Measurements from ENCODE around the gene CCR7. TPM values are rescaled to one million over a fixed set of nuclear protein-coding genes. Genes with fewer than 3 reads are reported as not detected.

Gene CCR7
- total and polyA plus RNA-seq, 2 of the 4 experiments (the other 2 are of a cell fraction): 0.14 to 0.36 TPM

- no peak overlapping the region for H3K27ac ChIP-seq (ENCODE audit: insufficient read depth, low read length)
- no peak overlapping the region for H3K56ac ChIP-seq (ENCODE audit: extremely low read depth, insufficient read depth, low read length)
- no peak overlapping the region for H3K4me3 ChIP-seq (ENCODE audit: insufficient read depth, low read depth, low read length)
- no peaks in the 10 kb centered on the region for H4K20me1 ChIP-seq (ENCODE audit: insufficient read depth, low read length)
- no peak overlapping the region for H2AK9ac ChIP-seq (replicated peaks; ENCODE audit: low read depth, low read length, poor library complexity)
- DNase-seq (no peak), ATAC-seq (ENCODE audit: low read depth) (no peak)
- H3K23ac ChIP-seq (ENCODE audit: low read depth, low read length): no peak overlapping the region
- in situ Hi-C loops (cut with MboI; ENCODE audit: low sequenced_read_pairs): no loop called here
- no peak overlapping the region; the same call in 1 of the 2 replicates for H4K91ac ChIP-seq (ENCODE audit: insufficient read depth, low read depth, low read length)
- H3K4me1 ChIP-seq (ENCODE audit: control insufficient read depth, insufficient read depth, low read length): peaks cover 24% of the 10 kb centered on the region
- peaks cover 13% of the 10 kb centered on the region for H3K9me1 ChIP-seq (ENCODE audit: insufficient read depth, low read length)
- CTCF ChIA-PET: interaction anchor here (0.7 kb wide), 1 partner anchor 32 kb away, joined by 6 read pairs; no protein-coding TSS in a partner anchor
- H3K79me1 ChIP-seq (ENCODE audit: low read depth in 1 of 2, low read length in 2 of 2): 0 out of 4 replicates have a peak, but pooled peaks cover 0 to 10% of the 10 kb centered on the region in 2 experiments
- no peak overlapping the region for H2BK5ac ChIP-seq (ENCODE audit: low read depth, low read length, poor library complexity, severe bottlenecking)
- H3K9ac ChIP-seq (ENCODE audit: low read depth, low read length): no peak overlapping the region
- POLR2A ChIA-PET (ENCODE audit: unreplicated experiment): interaction anchor here (0.5 kb wide), 1 partner anchor 164 kb away, joined by 5 read pairs; the partner anchor contains the start of gene GJD3
- H2BK120ac ChIP-seq (ENCODE audit: low read depth, low read length): no peak overlapping the region
- intact Hi-C loops (cut with micrococcal nuclease): no loop called here
- dilution Hi-C loops (cut with HindIII; ENCODE audit: low sequenced_read_pairs, unreplicated experiment): no loop called here
- 81% methylated on average over 5 of the region's 10 CpGs; no CpG with 5 or more reads in 1 of the 2 experiments for WGBS, 2 experiments (ENCODE audit: extremely low coverage in 2 of 2, insufficient read length in 1 of 2)
- H3K18ac ChIP-seq (ENCODE audit: low read depth, low read length): no peak overlapping the region
- no peak overlapping the region for H3K4ac ChIP-seq (ENCODE audit: low read depth, low read length)
- H4K5ac ChIP-seq (ENCODE audit: low read depth, low read length): peak overlapping the region; percentile 16; the same call in 1 of the 2 replicates
- H2BK20ac ChIP-seq (ENCODE audit: low read depth, low read length): no peak overlapping the region
- BruUV-seq (replicated peaks): no TSS peak
- H2BK15ac ChIP-seq (ENCODE audit: low read depth, low read length): 0 out of 3 replicates have a peak overlapping the region, but pooled peaks have one; percentile 22
- H4K8ac ChIP-seq (ENCODE audit: low read depth in 2 of 2, low read length in 2 of 2): no peak overlapping the region
- no peak overlapping the region for H2AFZ ChIP-seq (replicated peaks; ENCODE audit: low read length, poor library complexity)
- no peaks in the 10 kb centered on the region for H3K36me3 ChIP-seq (ENCODE audit: control insufficient read depth, insufficient read depth, low read length)
- TF ChIP-seq RFX5 (IDR thresholded peaks at IDR 0.05; ENCODE audit: low read depth, low read length): no peak
- no peak overlapping the region for H3K4me2 ChIP-seq (ENCODE audit: low read depth, low read length)
- peak overlapping the region; percentile 40; the same call in 1 of the 2 replicates for H2AK5ac ChIP-seq (ENCODE audit: low read depth, low read length)
- H3K14ac ChIP-seq (replicated peaks; ENCODE audit: low read depth, low read length): no peak overlapping the region; the same call in 1 of the 2 replicates
- H3K9me3 ChIP-seq (ENCODE audit: control insufficient read depth, insufficient read depth, low read length): peaks cover 2% of the 10 kb centered on the region; the same call in 1 of the 2 replicates
- no peaks in the 10 kb centered on the region for H3K27me3 ChIP-seq (ENCODE audit: control insufficient read depth, insufficient read depth, low read length)
These were observed 36.4 kb downstream of the CCR7 start for GRCh38 chr17:40528692-40529417.

Data from IMR-90 (cell line).